ENCODE results near the gene FRY. TPM values are rescaled to one million over a fixed set of nuclear protein-coding genes. Genes with fewer than 3 reads are reported as not detected.

Gene FRY
- total and polyA plus RNA-seq, 9 of the 15 experiments (the other 6 are each of a cell fraction or from before 2014, with no cell fraction given) = 0.03 to 0.31 (median 0.11) TPM; not detected in 3

DNA sequence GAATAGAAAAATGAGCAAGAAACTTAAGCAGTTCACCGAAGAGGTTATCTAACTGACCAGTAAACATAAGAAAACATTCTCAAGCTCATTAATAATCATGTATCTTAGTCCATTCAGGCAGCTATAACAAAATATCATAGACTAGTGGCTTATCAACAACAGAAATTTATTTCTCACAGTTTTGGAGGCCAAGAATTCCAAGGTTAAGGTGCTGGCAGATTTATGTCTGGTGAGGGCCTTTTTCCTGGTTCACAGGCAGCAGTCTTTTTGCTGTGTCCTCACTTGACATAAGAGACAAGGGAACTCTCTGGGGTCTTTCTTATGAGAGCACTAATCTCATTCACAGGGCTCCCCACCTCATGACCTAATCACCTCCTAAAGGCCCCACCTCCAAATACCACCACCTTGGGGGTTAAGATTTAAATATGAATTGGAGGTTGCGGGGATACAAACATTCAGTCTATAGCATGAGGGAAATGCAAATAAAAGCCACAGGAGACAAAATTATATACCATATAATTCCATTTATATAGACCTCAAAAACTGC, 160.0 kb downstream of the FRY start:
- Histone ChIP-seq H3K4me1 (replicated peaks in 1 of 2; ENCODE audit: control insufficient read depth in 2 of 2, insufficient read depth in 2 of 2, low read length in 2 of 2) (no peaks in the 10 kb centered on the region), H3K9me3 (replicated peaks; ENCODE audit: control insufficient read depth, insufficient read depth, low read depth, low read length) (no peaks in the 10 kb centered on the region), H3K4me3 (no peak overlapping the region), H2AFZ (ENCODE audit: low read depth, low read length) (no peak overlapping the region), H3K9ac (ENCODE audit: insufficient read depth in 1 of 2, low read depth in 2 of 2, low read length in 2 of 2) (no peak overlapping the region), H3K36me3 (ENCODE audit: control insufficient read depth, insufficient read depth, low read length) (no peaks in the 10 kb centered on the region), H3K27me3 (ENCODE audit: control insufficient read depth in 2 of 2, insufficient read depth in 2 of 2, low read length in 2 of 2) (no peaks in the 10 kb centered on the region), H3K9me1 (ENCODE audit: control insufficient read depth, insufficient read depth, low read length) (no peaks in the 10 kb centered on the region), H4K20me1 (replicated peaks; ENCODE audit: control insufficient read depth, insufficient read depth, low read length) (no peaks in the 10 kb centered on the region), H3K4me2 (ENCODE audit: insufficient read depth, low read length) (no peak overlapping the region), H3K27ac (ENCODE audit: extremely low read depth, low read depth, low read length) (no peak overlapping the region), H3K79me2 (ENCODE audit: control insufficient read depth, insufficient read depth, low read length) (no peaks in the 10 kb centered on the region)
- ATAC-seq (no peak), DNase-seq (ENCODE audit: extremely low read depth in 1 of 4, low spot score in 3 of 4) (no peak), FAIRE-seq (no peak)
- TF ChIP-seq MEIS2 (IDR thresholded peaks at IDR 0.05; ENCODE audit: partially characterized antibody) (peak; percentile 45), SRSF9 (IDR thresholded peaks at IDR 0.05; ENCODE audit: borderline replicate concordance, low read depth, low read length) (no peak)
- ChIA-PET POLR2A (interaction anchor here (0.6 to 1.2 kb wide), 2 partner anchors 11 to 16 kb away, joined by 3 read pairs; no protein-coding TSS in a partner anchor), CTCF (ENCODE audit: low intra/inter-chr PET ratio) (no interaction called here)
- intact Hi-C loops (cut with micrococcal nuclease) = no loop called here
- in situ Hi-C loops (cut with MboI) = no loop called here
- WGBS (ENCODE audit: insufficient coverage, low coverage, missing lambda C conversion rate) = 19% methylated on average over 2 of the region's 2 CpGs
- BruUV-seq (replicated peaks) = no TSS peak

DNA sequence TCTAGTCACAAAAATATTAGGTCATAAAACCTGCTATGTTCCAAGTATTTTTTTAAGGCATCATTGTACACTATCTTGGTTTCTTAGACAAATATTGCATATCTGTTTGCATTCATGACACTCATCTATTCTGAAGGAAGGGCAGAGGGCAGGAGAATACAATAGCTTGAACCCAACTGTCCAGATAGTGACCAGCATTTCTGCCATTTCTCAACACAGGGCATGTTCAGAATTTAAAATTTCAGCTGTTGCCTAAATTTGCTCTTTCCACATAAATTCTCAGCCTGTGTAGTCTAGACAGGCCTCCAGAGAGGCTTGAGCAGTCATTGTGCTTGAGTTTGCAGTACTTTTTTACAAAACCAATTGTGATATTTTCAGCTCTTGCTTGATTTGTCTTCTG, 164.1 kb downstream of the FRY start:
- POLR2A ChIA-PET = no interaction called here
- H3K4me1 ChIP-seq (replicated peaks in 1 of 2; ENCODE audit: control insufficient read depth in 2 of 2, insufficient read depth in 2 of 2, low read length in 2 of 2) = no peaks in the 10 kb centered on the region
- intact Hi-C loops (cut with micrococcal nuclease) (no loop called here), in situ Hi-C loops (cut with MboI) (no loop called here)
- H3K36me3 ChIP-seq (ENCODE audit: control insufficient read depth, insufficient read depth, low read length) = no peaks in the 10 kb centered on the region
- TF ChIP-seq PURB (CRISPR knock-in tag; IDR thresholded peaks at IDR 0.05; ENCODE audit: low read depth) (no peak), ZNF79 (CRISPR knock-in tag; IDR thresholded peaks at IDR 0.05; ENCODE audit: low read depth) (no peak), ZFP1 (CRISPR knock-in tag; IDR thresholded peaks at IDR 0.05) (no peak), KLF1 (tag; IDR thresholded peaks at IDR 0.05) (no peak), NR2C1 (IDR thresholded peaks at IDR 0.05) (no peak), NR2C1 (tag; IDR thresholded peaks at IDR 0.05) (no peak), CBFA2T3 (IDR thresholded peaks at IDR 0.05) (no peak), ZNF347 (CRISPR knock-in tag; IDR thresholded peaks at IDR 0.05; ENCODE audit: low read depth) (no peak), PML (IDR thresholded peaks at IDR 0.05; ENCODE audit: low read length) (no peak), SIX5 (IDR thresholded peaks at IDR 0.05; ENCODE audit: borderline replicate concordance in 1 of 2, insufficient read depth in 1 of 2, low read depth in 1 of 2, low read length in 2 of 2) (no peak), GABPB1 (CRISPR knock-in tag; IDR thresholded peaks at IDR 0.05) (no peak)
- H4K20me1 ChIP-seq (replicated peaks; ENCODE audit: control insufficient read depth, insufficient read depth, low read length) = no peaks in the 10 kb centered on the region
- no peak for ATAC-seq
- no peak overlapping the region for H3K27ac ChIP-seq (ENCODE audit: extremely low read depth, low read depth, low read length)
- DNase-seq (ENCODE audit: extremely low read depth in 1 of 4, low spot score in 3 of 4) = no peak
- no peaks in the 10 kb centered on the region for H3K79me2 ChIP-seq (ENCODE audit: control insufficient read depth, insufficient read depth, low read length)
- no peak overlapping the region for H3K9ac ChIP-seq (ENCODE audit: insufficient read depth in 1 of 2, low read depth in 2 of 2, low read length in 2 of 2)
- no peaks in the 10 kb centered on the region for H3K9me1 ChIP-seq (ENCODE audit: control insufficient read depth, insufficient read depth, low read length)
- H3K4me2 ChIP-seq (ENCODE audit: insufficient read depth, low read length) = no peak overlapping the region
- BruUV-seq (replicated peaks) = no TSS peak
- no peaks in the 10 kb centered on the region for H3K27me3 ChIP-seq (ENCODE audit: control insufficient read depth in 2 of 2, insufficient read depth in 2 of 2, low read length in 2 of 2)
- FAIRE-seq = no peak
- no peak overlapping the region for H2AFZ ChIP-seq (ENCODE audit: low read depth, low read length)
- H3K9me3 ChIP-seq (replicated peaks; ENCODE audit: control insufficient read depth, insufficient read depth, low read depth, low read length) = no peaks in the 10 kb centered on the region
- H3K4me3 ChIP-seq = no peak overlapping the region
- CTCF ChIA-PET (ENCODE audit: low intra/inter-chr PET ratio) = no interaction called here

All from K562 (cell line).